GM19239 (cell line): ENCODE data around the gene WWOX.

ENCODE experiments used
- DNase-seq: peaks from one replicate; pipeline ENCODE4 v3.0.0; 2011; ENCODE audit warnings: low spot score; ENCODE audit not compliant: insufficient read length
- FAIRE-seq: peaks from 2 replicates; lab custom pipeline; 2011; peaks lifted over from hg19 to GRCh38; lab: Jason Lieb, UNC

Gene WWOX

DNA sequence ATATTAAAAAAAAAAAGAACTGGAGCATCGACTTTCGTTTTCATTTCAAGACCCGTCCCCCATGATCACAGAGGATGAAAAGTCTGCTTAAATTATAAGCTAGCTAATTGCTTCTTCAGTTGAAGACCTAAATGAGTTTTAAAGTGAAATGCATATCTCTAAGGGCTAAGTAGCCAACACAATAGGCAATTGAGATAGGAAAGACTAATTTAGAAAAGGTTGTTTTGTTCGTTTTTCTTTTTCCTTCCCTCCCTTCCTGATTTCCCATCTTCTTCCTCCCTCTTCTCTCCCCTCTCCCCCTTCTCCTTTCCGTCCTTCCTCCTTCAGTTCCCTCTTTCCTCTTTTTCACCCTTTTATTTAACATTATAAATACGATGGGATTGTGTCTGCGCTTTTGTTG, 377.2 kb downstream of the WWOX start:
- no peak for DNase-seq
- no peak for FAIRE-seq

- FAIRE-seq (no peak), DNase-seq (peak; percentile 9)
Observed at GRCh38 chr16:78478267-78478861, 378.9 kb downstream of the WWOX start.

GRCh38 chr16:78479723-78480122, 380.3 kb downstream of the WWOX start:
- DNase-seq (no peak), FAIRE-seq (no peak)

- FAIRE-seq = no peak
- no peak for DNase-seq
Observed at GRCh38 chr16:78480588-78480987, 381.1 kb downstream of the WWOX start.

DNA sequence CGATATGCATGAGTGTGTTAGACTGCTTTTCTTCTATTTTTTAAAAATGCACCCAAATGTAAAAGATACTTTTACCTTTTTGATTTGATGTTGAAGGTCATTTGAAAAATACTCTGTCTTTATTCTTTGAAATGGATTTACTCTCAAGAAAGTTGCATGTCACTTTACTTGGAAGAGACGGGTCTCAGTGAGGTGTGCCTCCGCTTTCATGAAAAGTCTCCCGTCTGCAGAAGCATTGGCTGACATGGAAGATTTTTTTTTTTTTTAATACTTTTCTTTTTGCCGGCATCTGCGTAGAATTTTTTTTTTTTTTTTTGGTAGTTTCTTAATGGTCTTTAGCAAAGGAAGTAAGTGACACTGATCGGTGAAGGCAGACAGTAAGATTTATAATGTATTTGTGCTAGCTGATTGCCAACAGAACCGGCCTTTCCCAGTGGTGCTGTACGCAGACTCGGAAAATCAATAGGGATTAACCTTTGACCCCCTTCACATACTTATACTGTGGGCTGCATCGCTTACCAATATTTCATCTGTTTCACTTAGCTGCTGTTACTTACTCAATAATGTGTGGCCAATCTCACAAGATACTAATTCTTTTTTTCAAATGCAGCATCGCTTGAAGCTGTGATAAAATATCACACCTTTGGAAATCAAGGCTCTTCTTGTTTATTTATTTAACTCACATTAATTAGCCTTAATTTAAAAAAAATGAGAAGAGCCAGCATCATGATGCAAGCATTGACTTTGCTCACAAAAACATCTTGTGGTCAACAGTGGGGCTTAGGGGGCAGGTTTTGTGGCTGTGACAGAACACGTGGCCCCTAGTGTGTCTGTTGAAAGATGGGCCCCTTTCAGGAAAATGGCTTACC, 383.9 kb downstream of the WWOX start:
- FAIRE-seq (no peak), DNase-seq (no peak)

- DNase-seq (no peak), FAIRE-seq (no peak)
Observed at GRCh38 chr16:78484509-78485058, 385.1 kb downstream of the WWOX start.

DNA sequence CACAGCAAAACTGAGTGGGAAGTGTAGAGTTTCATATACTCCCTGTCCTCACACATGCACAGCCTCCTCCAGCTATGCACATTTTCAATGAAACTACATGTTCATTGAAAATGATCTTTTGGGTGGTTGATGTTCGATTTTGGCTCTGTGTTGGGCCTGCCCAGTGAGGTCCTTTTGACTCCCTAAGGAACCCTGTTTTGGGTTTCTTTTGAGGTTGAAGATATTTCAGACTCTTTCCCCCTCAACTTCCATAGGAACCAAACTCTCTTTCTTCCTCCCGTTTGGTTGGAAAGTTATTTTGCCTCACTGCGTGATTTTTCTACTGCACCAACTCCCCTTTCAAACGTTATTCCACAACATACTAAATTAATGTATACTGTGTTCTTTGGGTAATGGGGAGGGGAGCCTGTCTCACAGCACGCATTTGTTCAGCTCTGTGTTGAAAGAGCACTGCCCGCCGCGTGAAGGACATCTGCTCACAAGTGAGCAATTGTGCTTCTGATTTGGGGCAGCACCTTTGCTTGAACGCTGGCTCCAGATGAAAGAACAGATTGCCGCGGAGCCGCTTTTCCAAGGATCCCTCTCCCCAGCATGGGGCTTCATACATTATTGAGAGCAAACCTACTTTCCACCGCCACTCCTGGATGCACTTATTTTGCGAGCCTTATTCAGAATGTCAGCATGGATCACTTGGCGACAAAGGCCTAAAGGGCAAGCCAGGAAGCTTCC, 385.9 kb downstream of the WWOX start:
- FAIRE-seq = no peak

GRCh38 chr16:78485917-78486257, 386.4 kb downstream of the WWOX start:
- FAIRE-seq (no peak), DNase-seq (no peak)

More for the DNA sequence above, 385.9 kb downstream of the WWOX start:
- no peak for DNase-seq

- no peak for DNase-seq
- FAIRE-seq = no peak
Observed at GRCh38 chr16:78487471-78487870, 388.0 kb downstream of the WWOX start.

DNA sequence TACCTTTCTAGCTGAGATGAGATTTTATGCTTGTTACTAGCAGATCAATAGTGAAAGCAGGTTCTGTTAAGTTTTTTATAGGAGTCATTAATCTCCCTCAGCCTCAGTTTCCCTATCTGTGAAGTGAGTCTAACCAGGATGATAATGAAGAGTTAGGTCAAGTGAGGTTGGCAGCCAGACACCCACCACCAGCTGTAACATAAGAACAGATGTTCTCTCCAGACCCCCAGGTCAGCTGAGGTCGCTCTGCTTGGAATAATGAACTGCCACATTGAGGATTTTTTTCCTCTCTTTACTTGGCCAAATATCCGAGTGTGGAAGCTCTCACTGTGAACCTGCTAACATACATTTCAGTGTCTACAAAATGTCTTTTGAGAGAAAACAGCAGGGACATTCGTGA, 389.6 kb downstream of the WWOX start:
- no peak for DNase-seq
- FAIRE-seq = no peak

DNA sequence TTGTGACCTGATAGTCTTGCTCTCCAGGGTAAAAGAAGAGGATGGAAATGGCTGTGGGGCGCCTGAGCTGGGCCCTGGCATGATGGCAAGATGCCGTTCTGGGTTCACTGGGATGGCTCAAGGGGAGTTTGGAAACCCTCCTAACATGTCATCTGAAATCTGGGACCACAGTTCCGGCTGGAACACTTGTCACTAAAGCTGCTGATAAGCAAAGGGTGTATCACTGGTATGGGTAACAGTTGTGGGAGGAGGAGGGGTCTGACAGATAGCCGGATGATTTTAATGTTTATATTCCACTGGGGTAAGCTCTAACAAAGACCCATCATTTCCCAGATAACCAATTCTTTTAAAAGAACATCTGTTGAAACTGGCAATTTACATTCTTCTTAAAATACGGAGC, 390.2 kb downstream of the WWOX start:
- DNase-seq (no peak), FAIRE-seq (no peak)

DNA sequence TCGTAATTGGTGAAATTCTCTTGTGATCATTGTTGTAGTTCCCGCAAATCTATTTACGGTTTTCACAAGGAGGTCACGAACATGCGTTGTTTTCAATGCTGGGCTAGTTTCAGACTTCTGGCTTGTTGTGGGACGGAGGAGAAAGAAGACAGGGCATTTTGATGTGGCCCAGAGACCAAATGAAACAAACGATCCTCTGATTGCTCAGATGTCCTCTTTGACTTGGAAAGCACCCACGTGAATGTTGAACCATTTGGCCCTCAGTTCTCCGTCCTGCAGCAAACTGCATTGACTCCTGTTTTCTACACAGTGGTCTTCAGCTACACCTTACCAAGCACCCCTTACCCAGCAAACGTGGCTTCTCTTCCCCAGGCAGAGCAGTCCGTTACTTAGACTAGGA, 391.0 kb downstream of the WWOX start:
- no peak for DNase-seq
- no peak for FAIRE-seq

- DNase-seq = no peak
Observed at GRCh38 chr16:78490847-78491246, 391.4 kb downstream of the WWOX start.

DNA sequence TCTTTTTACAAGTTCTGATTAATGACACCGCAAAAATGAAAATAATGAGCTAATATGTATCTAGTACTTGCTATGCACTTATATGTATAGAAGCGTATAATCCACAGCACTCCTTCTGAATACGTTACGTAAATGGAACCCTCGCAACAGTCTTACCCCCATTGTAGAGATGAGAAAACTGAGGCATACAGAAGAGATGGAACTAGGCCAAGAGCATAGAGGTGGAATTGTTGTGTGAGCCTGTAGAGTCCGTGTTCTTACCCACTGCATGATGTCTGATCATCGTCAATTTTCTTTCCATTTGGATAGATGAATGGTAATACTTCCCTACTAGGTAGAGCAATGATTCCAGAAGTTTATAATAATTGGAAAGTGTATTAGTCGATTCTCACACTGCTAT, 394.1 kb downstream of the WWOX start:
- DNase-seq (no peak), FAIRE-seq (no peak)

More at GRCh38 chr16:78490847-78491246, 391.4 kb downstream of the WWOX start:
- no peak for FAIRE-seq

- DNase-seq (no peak), FAIRE-seq (no peak)
Observed at GRCh38 chr16:78494105-78494504, 394.7 kb downstream of the WWOX start.

DNA sequence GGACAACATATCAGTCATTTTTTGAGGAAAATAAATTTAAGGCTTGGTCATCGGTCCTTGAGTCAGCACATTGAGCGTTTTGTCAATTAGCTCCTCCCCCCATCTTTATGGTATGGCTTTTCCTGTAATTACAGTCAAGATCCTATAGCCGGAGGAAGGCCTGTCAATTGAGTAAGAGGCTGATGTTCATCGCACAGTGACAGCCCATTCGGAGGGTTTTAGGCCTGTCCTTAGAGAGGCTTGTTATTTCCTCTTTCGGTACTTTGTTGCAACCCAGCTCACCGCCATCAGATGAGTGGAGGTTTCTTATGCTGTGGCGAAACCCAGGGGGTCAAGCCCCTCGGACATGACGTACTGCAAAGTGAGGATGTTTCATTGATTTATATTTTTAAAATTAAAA, 395.2 kb downstream of the WWOX start:
- DNase-seq (no peak), FAIRE-seq (no peak)

DNA sequence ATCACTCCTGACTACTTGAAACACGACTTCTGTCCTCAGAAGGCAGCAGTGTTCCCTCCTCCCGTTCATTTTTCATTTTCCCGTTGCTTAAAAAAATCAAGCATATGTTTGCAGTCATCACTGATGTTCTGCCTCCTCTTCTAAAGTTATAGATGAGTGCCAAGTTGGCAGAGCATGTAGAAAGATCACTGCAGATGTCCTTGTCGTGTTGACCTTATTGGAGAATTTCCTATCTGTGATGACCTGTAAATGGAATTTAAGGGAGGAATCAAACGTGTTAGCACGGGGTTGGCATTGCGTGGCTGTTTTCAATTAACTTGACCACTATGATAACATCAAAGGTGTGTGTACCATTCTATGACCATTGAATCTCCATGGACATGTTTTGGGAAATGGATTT, 396.7 kb downstream of the WWOX start:
- no peak for FAIRE-seq
- DNase-seq = no peak

GRCh38 chr16:78499399-78499798, 399.9 kb downstream of the WWOX start:
- FAIRE-seq (no peak), DNase-seq (no peak)

DNA sequence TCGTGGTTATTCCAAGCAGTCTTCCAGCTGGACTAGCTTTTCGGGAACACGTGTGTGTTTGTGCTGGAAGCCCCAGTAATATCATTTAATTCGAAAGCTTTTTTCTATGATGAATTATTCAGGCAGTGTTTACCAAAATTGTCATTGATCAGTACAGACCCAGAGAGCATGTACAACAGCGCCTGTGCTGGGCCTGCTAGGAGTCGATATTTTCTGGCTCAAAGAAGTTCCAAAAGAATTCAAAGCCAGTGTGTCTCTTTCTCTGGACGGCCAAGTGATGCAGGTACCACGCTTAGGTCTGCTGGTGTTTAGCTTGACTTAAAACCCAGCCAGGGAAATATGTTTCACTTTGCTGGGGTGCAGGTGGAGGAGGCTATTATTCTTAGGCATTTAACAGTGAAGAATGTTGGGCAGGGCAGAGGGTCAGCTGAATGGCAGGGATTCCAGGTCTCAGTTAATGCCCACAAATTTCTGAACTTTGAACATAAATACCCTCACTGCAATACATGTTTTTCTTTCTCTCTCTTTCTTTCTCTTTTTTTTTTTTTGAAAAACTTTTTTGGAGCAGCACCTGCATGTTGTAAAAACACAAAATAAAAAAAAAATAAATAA, 401.3 kb downstream of the WWOX start:
- no peak for FAIRE-seq

DNA sequence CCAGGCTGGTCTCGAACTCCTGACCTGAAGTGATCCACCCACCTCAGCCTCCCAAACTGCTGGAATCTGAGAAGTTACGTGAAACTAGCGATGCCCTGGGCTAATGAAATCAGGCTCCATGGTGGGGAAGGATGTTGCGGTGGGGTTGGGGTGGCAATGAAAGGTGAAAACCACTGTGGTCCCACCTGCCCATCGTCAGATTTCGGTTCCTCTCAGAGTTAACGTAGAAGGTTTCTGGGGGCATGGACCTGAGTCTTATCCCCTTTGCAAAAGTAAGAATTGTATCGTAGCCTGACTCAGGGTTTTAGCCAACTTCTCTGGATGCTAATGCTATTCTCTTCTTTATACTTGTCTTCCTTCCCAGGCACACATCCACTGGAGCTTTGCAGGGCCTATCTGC, 402.3 kb downstream of the WWOX start:
- FAIRE-seq = no peak
- DNase-seq = no peak

More for the DNA sequence above, 401.3 kb downstream of the WWOX start:
- DNase-seq = no peak
